HepG2 (cell line): ENCODE results near the gene LDLR. TPM values are rescaled to one million over a fixed set of nuclear protein-coding genes. Genes with fewer than 3 reads are reported as not detected.
A peak's percentile ranks its signal among the peaks of the same experiment; 100 is the strongest.

Experiments
- ATAC-seq: fragments of 200-7000 bp; cut with Tn5 transposase; 3 replicates; pipeline ENCODE4 v1.9.1; 2020; ENCODE audit warnings: mild to moderate bottlenecking, moderate library complexity
- BruUV-seq: library from RNA; stranded (reverse); fragments of 400-500 nt; replicated peaks from 2 replicates; lab custom pipeline; 2021; lab: Mats Ljungman, UMichigan
- CTCF ChIA-PET: fragments of 300-600 bp; formaldehyde crosslinking; extraction: SDS; loops from one replicate; lab custom pipeline; 2021; ENCODE audit warnings: low total read pairs, inconsistent platforms, low intra/inter-chr PET ratio; lab: Yijun Ruan, JAX
- POLR2A ChIA-PET: fragments of 350-600 bp; sonication (Branson Sonifier 250); formaldehyde crosslinking; loops from one replicate; lab custom pipeline; 2020; ENCODE audit warnings: antibody characterized with exemption, inconsistent platforms; lab: Yijun Ruan, JAX
- DNase-seq: peaks from one replicate; pipeline ENCODE4 v3.0.0-alpha.2; 2015; ENCODE audit warnings: low spot score
- FAIRE-seq: peaks from 3 replicates; lab custom pipeline; 2011; peaks lifted over from hg19 to GRCh38; lab: Jason Lieb, UNC
- H2AFZ ChIP-seq: one replicate; pipeline ENCODE4 v1.6.1; 2011; ENCODE audit warnings: low read length, inconsistent platforms
- H3K27ac ChIP-seq: fragments of 300-600 bp; 3 replicates; pipeline ENCODE4 v1.8.0; 2011; ENCODE audit warnings: mixed run types, mild to moderate bottlenecking, mixed read lengths, low read length, inconsistent platforms; ENCODE audit not compliant: insufficient read depth; ENCODE audit errors: extremely low read length
- H3K27me3 ChIP-seq, 2 experiments: fragments of 200-600 bp in 1 of 2; 2 replicates in 1 of 2; 3 replicates in 1 of 2; pipeline versions ENCODE4 v1.6.0 to v1.8.0; 2011; ENCODE audit warnings: low read length in 2 of 2, mild to moderate bottlenecking in 2 of 2, moderate library complexity in 2 of 2, inconsistent platforms in 1 of 2; ENCODE audit not compliant: insufficient read depth in 2 of 2, control insufficient read depth in 1 of 2
- H3K36me3 ChIP-seq, 2 experiments: fragments of 200-600 bp in 1 of 2; replicated peaks in 1 of 2; 2 replicates in 1 of 2; 3 replicates in 1 of 2; pipeline versions ENCODE4 v1.5.1 to v1.8.0; 2011; ENCODE audit warnings: low read length in 2 of 2, inconsistent platforms in 1 of 2; ENCODE audit not compliant: insufficient read depth in 2 of 2, control insufficient read depth in 1 of 2
- H3K4me1 ChIP-seq: 2 replicates; pipeline ENCODE4 v1.5.1; 2012; ENCODE audit warnings: low read length, inconsistent platforms; ENCODE audit not compliant: insufficient read depth
- H3K4me2 ChIP-seq: 2 replicates; pipeline ENCODE4 v1.6.0; 2011; ENCODE audit warnings: low read depth, low read length, inconsistent platforms
- H3K4me3 ChIP-seq, 3 experiments: fragments of 200-600 bp in 1 of 3; sonication (generic), shearing (Covaris generic) in 1 of 3; replicated peaks in 1 of 3; 2 replicates each; pipeline ENCODE4 v1.5.1; 2011 to 2016; ENCODE audit warnings: low read length in 3 of 3, inconsistent platforms in 2 of 3, low read depth in 2 of 3, mild to moderate bottlenecking in 2 of 3, control low read depth in 1 of 3, mixed read lengths in 1 of 3; ENCODE audit not compliant: insufficient read depth in 1 of 3
- H3K79me2 ChIP-seq: one replicate; pipeline ENCODE4 v1.6.1; 2011; ENCODE audit warnings: low read length, inconsistent platforms; ENCODE audit not compliant: insufficient read depth
- H3K9ac ChIP-seq: 2 replicates; pipeline ENCODE4 v1.6.0; 2011; ENCODE audit warnings: mild to moderate bottlenecking, low read depth, low read length, inconsistent platforms; ENCODE audit not compliant: insufficient read depth
- H3K9me3 ChIP-seq: 2 replicates; pipeline ENCODE4 v1.5.1; 2012; ENCODE audit warnings: mild to moderate bottlenecking, low read length
- H4K20me1 ChIP-seq: 2 replicates; pipeline ENCODE4 v1.6.0; 2011; ENCODE audit warnings: inconsistent platforms, mild to moderate bottlenecking, low read length, moderate library complexity; ENCODE audit not compliant: insufficient read depth
- ASH2L ChIP-seq: fragments of 300-600, 200-600 bp; sonication (generic); IDR thresholded peaks from 2 replicates; pipeline ENCODE4 v1.7.0; 2017; ENCODE audit warnings: low read depth, mild to moderate bottlenecking, moderate library complexity, mixed read lengths, low read length; ENCODE audit not compliant: insufficient read length
- JDP2 ChIP-seq: sonication (generic); formaldehyde crosslinking; IDR thresholded peaks from 2 replicates; pipeline ENCODE4 v1.8.1; 2022; ENCODE audit warnings: missing genetic modification reagents, borderline replicate concordance
- KMT2B ChIP-seq: IDR thresholded peaks from 2 replicates; pipeline ENCODE4 v1.6.1; 2016; ENCODE audit warnings: missing genetic modification reagents, missing compliant biosample characterization
- MLX ChIP-seq: IDR thresholded peaks from 2 replicates; pipeline ENCODE4 v1.6.1; 2016
- NFKBIZ ChIP-seq: IDR thresholded peaks from 2 replicates; pipeline ENCODE4 v1.6.1; 2018; ENCODE audit warnings: missing genetic modification reagents, missing compliant biosample characterization
- PHF20 ChIP-seq: sonication (generic); formaldehyde crosslinking; IDR thresholded peaks from 2 replicates; pipeline ENCODE4 v1.5.0; 2020; ENCODE audit warnings: mild to moderate bottlenecking, missing genetic modification reagents
- WGBS: methylation state at CpG from one replicate; pipeline ENCODE4 v1.1.6; 2017; ENCODE audit warnings: low lambda C conversion rate; 5-methylcytosine and 5-hydroxymethylcytosine counted together
- in situ Hi-C: cut with HindIII; loops from 2 replicates; pipeline ENCODE4 v1.10.0; 2017; ENCODE audit warnings: low pct_unique_long_range_greater_than_20kb; ENCODE audit not compliant: extremely low pct_ligation_motif_present
- intact Hi-C: fragments of 100-400 bp; cut with micrococcal nuclease; formaldehyde crosslinking; loops from one replicate; pipeline ENCODE4 v1.10.0; 2022; ENCODE audit not compliant: unreplicated experiment
- polyA plus RNA-seq, 8 experiments: library from polyadenylated mRNA; depleted of rRNA in 3 of 8; stranded (reverse) in 7 of 8; unstranded in 1 of 8; fragments of >200 nt; fragmentation: Illumina TruSeq in 4 of 8; extraction: Trizol in 4 of 8; gene quantifications; 2 replicates each; pipeline versions ENCODE4 v1.2.1 to v1.2.3, GENCODE V29; 2011 to 2016; ENCODE audit warnings: low read depth in 4 of 8, missing spikeins in 1 of 8, mixed read lengths in 1 of 8; ENCODE audit not compliant: insufficient read depth in 1 of 8
- total RNA-seq, 5 experiments: library from RNA; depleted of rRNA; stranded (reverse); fragments of >200 nt; fragmentation: Illumina TruSeq; extraction: Trizol; gene quantifications; 2 replicates each; pipeline ENCODE4 v1.2.3, GENCODE V29; 2016; ENCODE audit warnings: low read depth in 1 of 5

The LDLR gene
- total and polyA plus RNA-seq, 2 of the 13 experiments (the other 11 are each of a cell fraction or from before 2014, with no cell fraction given) = 51.6 to 92.5 TPM

GRCh38 chr19:11154683-11155047 is 65.4 kb downstream of the LDLR start:
- CTCF ChIA-PET = no interaction called here
- intact Hi-C loops = loop anchor here (1.0 kb wide), 1 partner anchor 12 kb away; no protein-coding TSS in a partner anchor
- Histone ChIP-seq H3K36me3 (peaks cover 1 to 4% of the 10 kb centered on the region in 2 experiments; a peak in 1 of 5 replicates), H3K9ac (peak overlapping the region; percentile 79), H3K79me2 (peaks cover 26% of the 10 kb centered on the region), H3K4me3 (peak overlapping the region; percentile 92 to 99 (median 93)), H3K27me3 (no peaks in the 10 kb centered on the region; a peak in 1 of 5 replicates), H3K4me1 (peaks cover 59% of the 10 kb centered on the region), H3K27ac (peak overlapping the region; percentile 49), H4K20me1 (no peaks in the 10 kb centered on the region), H3K4me2 (peak overlapping the region; percentile 86), H2AFZ (no peak overlapping the region), H3K9me3 (no peaks in the 10 kb centered on the region)
- FAIRE-seq = no peak
- in situ Hi-C loops = loop anchor here (5.0 kb wide), 1 partner anchor 43 kb away; the partner anchor contains the start of gene KANK2
- POLR2A ChIA-PET = interaction anchor here (4.3 kb wide), 1 partner anchor 12 kb away, joined by 39 read pairs; no protein-coding TSS in a partner anchor
- TF ChIP-seq NFKBIZ (CRISPR knock-in tag) (no peak), KMT2B (0 out of 2 replicates have a peak, but pooled peaks have one; percentile 2), ASH2L (peak; percentile 15), JDP2 (no peak)
- BruUV-seq = no TSS peak
- WGBS = 26% methylated on average over 4 of the region's 6 CpGs
- no peak for DNase-seq
- peak; percentile 9; the same call in 1 of the 3 replicates for ATAC-seq

- peak; percentile 98 for DNase-seq
- no peaks in the 10 kb centered on the region; a peak in 1 of 5 replicates for H3K27me3 ChIP-seq
- H3K4me1 ChIP-seq = peaks cover 65% of the 10 kb centered on the region
- H3K36me3 ChIP-seq = 0 out of 5 replicates have a peak, but pooled peaks cover 0 to 4% of the 10 kb centered on the region in 2 experiments
- intact Hi-C loops = loop anchor here (1.0 kb wide), 1 partner anchor 13 kb away; no protein-coding TSS in a partner anchor
- WGBS = 0% methylated on average over 2 of the region's 50 CpGs
- peak within 1 kb of the TSS; percentile 79 for H3K9ac ChIP-seq
- peak within 1 kb of the TSS; percentile 86 for H3K4me2 ChIP-seq
- ChIA-PET CTCF (no interaction called here), POLR2A (interaction anchor here (1.3 to 4.3 kb wide), 3 partner anchors 13 to 26 kb away, joined by 4 to 39 read pairs (median 6); no protein-coding TSS in a partner anchor)
- H3K79me2 ChIP-seq = peaks cover 26% of the 10 kb centered on the region
- H3K4me3 ChIP-seq = peak within 1 kb of the TSS; percentile 92 to 99 (median 93)
- no peak within 1 kb of the TSS for H2AFZ ChIP-seq
- FAIRE-seq = peak; percentile 99
- H4K20me1 ChIP-seq = no peaks in the 10 kb centered on the region
- no TSS peak for BruUV-seq
- peak within 1 kb of the TSS; percentile 49 for H3K27ac ChIP-seq
- peak; percentile 97 for ATAC-seq
- in situ Hi-C loops = loop anchor here (5.0 kb wide), 1 partner anchor 42 kb away; the partner anchor contains the start of gene KANK2
- no peaks in the 10 kb centered on the region for H3K9me3 ChIP-seq
- TF ChIP-seq MLX (no peak), PHF20 (CRISPR knock-in tag) (no peak)
These were observed 66.3 kb downstream of the LDLR start, which contains the start of gene SPC24 for GRCh38 chr19:11155373-11156120. Gene SPC24 (minus strand): TSS chr19:11155782. CDS start chr19:11155776, 6 bp downstream.
